ENCODE measurements around the gene TPSD1.

The TPSD1 gene

DNA sequence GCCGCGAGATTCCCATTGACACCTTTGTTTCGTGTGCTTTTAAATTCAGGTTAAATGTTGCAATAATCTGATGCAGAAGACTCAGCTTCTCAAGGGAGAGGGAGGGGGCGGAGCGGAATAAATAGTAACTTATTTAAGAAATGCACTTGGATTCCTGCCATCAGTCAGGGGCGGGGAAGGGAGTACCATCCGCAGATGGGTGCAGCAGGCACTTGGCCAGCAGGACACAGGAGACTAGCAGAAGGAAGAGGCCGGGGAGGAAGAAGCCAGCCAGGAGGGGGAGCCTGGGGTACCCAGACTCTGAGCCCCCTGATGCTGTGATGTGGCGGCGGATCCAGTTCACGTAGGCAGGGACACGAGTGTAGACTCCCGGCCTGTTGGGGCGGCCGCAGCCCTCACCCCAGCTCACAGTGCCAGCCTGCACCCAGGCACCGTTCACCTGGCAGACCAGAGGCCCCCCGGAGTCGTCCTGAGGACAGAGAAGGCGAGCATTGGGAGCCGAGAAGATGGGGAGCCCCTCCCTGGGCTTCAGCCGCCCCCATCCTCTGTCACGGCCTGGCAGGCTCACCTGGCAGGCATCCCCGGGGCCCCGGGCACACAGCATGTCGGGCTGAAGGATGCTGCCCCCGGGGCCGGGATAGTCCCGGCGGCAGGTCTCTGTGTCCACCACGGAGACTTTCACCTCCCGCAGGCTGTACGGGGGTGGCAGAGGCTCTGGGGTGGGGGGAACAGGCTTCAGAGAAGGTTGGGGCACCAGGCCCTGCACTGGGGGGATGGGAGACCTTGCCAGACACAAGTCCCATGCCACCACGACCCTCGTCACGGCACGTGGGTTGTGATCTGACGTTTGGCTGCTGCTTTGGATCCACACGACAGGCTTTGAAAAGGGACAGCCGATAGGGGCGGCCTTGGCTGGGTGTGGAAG is 34.0 kb upstream of the TPSD1 start:
- no peaks in the 10 kb centered on the region for H4K20me1 ChIP-seq (ENCODE audit: low read depth, low read length)
- no peaks in the 10 kb centered on the region for H3K79me2 ChIP-seq (ENCODE audit: insufficient read depth, low read length)
- no peak overlapping the region for H3K4me2 ChIP-seq (ENCODE audit: low read depth, low read length, poor library complexity, severe bottlenecking)
- H3K9me3 ChIP-seq (ENCODE audit: insufficient read depth, low read length): no peaks in the 10 kb centered on the region
- no peak overlapping the region for H3K4me3 ChIP-seq (ENCODE audit: insufficient read depth, low read length, poor library complexity, severe bottlenecking)
- no peak overlapping the region for H3K27ac ChIP-seq (ENCODE audit: low read depth, low read length)
- no peaks in the 10 kb centered on the region for H3K9me2 ChIP-seq (replicated peaks; ENCODE audit: insufficient read depth, low read length)
- no peaks in the 10 kb centered on the region for H3F3A ChIP-seq (ENCODE audit: insufficient read depth)
- no peak overlapping the region for H3K9ac ChIP-seq (ENCODE audit: low read length)
- no peaks in the 10 kb centered on the region for H3K36me3 ChIP-seq (ENCODE audit: low read length)
- no peak for TF ChIP-seq EZH2phosphoT487 (conservative IDR thresholded peaks at IDR 0.05; ENCODE audit: low read length)
- TF ChIP-seq, protein P1, sequence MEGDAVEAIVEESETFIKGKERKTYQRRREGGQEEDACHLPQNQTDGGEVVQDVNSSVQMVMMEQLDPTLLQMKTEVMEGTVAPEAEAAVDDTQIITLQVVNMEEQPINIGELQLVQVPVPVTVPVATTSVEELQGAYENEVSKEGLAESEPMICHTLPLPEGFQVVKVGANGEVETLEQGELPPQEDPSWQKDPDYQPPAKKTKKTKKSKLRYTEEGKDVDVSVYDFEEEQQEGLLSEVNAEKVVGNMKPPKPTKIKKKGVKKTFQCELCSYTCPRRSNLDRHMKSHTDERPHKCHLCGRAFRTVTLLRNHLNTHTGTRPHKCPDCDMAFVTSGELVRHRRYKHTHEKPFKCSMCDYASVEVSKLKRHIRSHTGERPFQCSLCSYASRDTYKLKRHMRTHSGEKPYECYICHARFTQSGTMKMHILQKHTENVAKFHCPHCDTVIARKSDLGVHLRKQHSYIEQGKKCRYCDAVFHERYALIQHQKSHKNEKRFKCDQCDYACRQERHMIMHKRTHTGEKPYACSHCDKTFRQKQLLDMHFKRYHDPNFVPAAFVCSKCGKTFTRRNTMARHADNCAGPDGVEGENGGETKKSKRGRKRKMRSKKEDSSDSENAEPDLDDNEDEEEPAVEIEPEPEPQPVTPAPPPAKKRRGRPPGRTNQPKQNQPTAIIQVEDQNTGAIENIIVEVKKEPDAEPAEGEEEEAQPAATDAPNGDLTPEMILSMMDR (IDR thresholded peaks at IDR 0.05; ENCODE audit: insufficient read depth, low read length, poor library complexity, severe bottlenecking): no peak
- no peak overlapping the region for H2AFZ ChIP-seq (ENCODE audit: low read depth, low read length, severe bottlenecking)
- no peaks in the 10 kb centered on the region for H3K27me3 ChIP-seq (ENCODE audit: low read length)

DNA sequence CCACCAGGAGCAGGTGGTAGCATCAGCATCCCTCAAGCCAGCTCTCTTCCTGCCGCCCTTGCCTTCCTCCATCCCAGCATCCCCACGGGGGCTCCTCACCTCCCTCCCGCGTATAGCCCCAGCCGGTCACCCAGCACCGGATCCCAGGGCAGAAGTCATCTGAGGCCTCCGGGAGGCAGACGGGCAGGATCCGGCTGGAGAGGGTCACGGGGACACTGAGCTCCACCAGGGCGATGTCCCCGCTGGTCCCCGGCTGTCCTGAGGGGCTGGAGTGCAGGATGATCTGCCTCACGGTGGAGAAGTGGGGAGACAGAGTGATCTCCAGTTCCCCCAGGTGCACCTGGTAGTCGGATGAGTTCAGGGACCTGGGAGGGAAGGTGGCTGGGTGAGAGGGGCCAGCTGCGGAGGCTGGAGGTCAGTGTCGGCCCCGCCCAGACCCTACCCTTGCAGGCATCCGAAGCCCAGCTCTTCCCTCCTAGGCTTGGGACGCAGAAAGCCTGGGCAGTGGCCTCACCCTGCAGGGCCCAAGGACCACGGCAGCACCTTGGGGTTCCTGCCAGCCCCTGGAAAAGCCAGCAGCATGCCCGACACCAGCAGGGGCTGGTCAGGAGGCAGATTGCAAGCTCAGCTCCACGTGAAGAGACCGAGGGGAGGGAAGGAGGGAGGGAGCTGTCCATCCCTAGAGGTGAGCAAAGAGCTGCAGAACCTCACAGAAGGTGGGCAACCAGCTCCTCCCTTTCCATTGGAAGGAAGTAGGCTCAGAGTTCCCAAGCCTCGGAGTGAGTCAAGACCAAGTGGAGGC is 33.1 kb upstream of the TPSD1 start:
- H2AFZ ChIP-seq (ENCODE audit: low read depth, low read length, severe bottlenecking): no peak overlapping the region
- H3K9me2 ChIP-seq (replicated peaks; ENCODE audit: insufficient read depth, low read length): no peaks in the 10 kb centered on the region
- no peaks in the 10 kb centered on the region for H3F3A ChIP-seq (ENCODE audit: insufficient read depth)
- TF ChIP-seq, protein P1 (IDR thresholded peaks at IDR 0.05; ENCODE audit: insufficient read depth, low read length, poor library complexity, severe bottlenecking): no peak
- TF ChIP-seq EZH2phosphoT487 (conservative IDR thresholded peaks at IDR 0.05; ENCODE audit: low read length): no peak
- no peaks in the 10 kb centered on the region for H3K79me2 ChIP-seq (ENCODE audit: insufficient read depth, low read length)
- no peak overlapping the region for H3K9ac ChIP-seq (ENCODE audit: low read length)
- H3K4me3 ChIP-seq (ENCODE audit: insufficient read depth, low read length, poor library complexity, severe bottlenecking): no peak overlapping the region
- no peaks in the 10 kb centered on the region for H3K27me3 ChIP-seq (ENCODE audit: low read length)
- no peaks in the 10 kb centered on the region for H4K20me1 ChIP-seq (ENCODE audit: low read depth, low read length)
- H3K27ac ChIP-seq (ENCODE audit: low read depth, low read length): no peak overlapping the region
- no peaks in the 10 kb centered on the region for H3K9me3 ChIP-seq (ENCODE audit: insufficient read depth, low read length)
- H3K36me3 ChIP-seq (ENCODE audit: low read length): no peaks in the 10 kb centered on the region
- no peak overlapping the region for H3K4me2 ChIP-seq (ENCODE audit: low read depth, low read length, poor library complexity, severe bottlenecking)

DNA sequence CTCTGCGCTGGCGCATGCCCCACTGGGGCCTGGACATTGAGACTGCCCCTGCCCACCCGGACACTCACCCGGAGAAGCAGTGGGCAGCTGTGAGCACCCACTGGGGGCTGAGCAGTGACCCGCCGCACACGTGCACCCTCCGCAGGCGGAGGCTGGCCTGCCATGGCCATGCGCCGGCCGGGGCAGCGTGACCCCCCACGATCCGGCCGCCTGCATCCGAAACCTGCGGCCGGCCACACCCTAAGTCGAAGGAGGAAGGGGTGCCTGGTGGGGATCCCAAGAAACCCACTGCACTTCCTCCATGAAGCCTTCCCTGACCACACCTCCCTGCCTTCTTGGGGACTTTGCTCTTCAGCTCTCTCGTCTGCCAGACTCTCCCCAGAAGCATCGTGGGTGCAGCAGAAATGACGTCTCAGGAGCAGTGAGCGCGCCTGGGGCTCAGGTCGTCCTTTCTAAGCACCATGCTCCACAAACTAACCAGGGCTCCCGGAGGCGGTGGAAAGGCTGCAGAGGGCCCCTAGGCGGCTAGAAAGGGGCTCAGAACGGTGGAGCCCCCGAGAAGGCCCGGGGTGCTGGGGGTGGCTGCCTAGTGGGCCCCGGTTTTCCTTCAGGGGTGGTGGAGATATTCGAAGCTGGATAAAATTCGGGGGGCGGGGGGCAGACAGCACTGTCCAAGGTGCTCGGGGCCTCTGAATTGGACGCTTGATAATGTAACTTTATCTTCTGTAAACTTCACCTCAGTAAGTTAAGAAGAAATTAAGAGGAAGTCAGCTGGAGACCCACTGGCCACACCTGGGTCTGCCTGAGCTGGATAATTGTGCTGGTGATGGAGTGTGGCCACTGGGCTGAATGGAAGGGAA is 32.3 kb upstream of the TPSD1 start:
- no peak overlapping the region for H3K4me3 ChIP-seq (ENCODE audit: insufficient read depth, low read length, poor library complexity, severe bottlenecking)
- no peak overlapping the region for H3K4me2 ChIP-seq (ENCODE audit: low read depth, low read length, poor library complexity, severe bottlenecking)
- no peaks in the 10 kb centered on the region for H3K79me2 ChIP-seq (ENCODE audit: insufficient read depth, low read length)
- H3K36me3 ChIP-seq (ENCODE audit: low read length): no peaks in the 10 kb centered on the region
- H3K27ac ChIP-seq (ENCODE audit: low read depth, low read length): no peak overlapping the region
- H4K20me1 ChIP-seq (ENCODE audit: low read depth, low read length): no peaks in the 10 kb centered on the region
- H2AFZ ChIP-seq (ENCODE audit: low read depth, low read length, severe bottlenecking): no peak overlapping the region
- H3K9me3 ChIP-seq (ENCODE audit: insufficient read depth, low read length): no peaks in the 10 kb centered on the region
- no peaks in the 10 kb centered on the region for H3K27me3 ChIP-seq (ENCODE audit: low read length)
- no peaks in the 10 kb centered on the region for H3F3A ChIP-seq (ENCODE audit: insufficient read depth)
- H3K9ac ChIP-seq (ENCODE audit: low read length): no peak overlapping the region
- TF ChIP-seq, protein P1 (IDR thresholded peaks at IDR 0.05; ENCODE audit: insufficient read depth, low read length, poor library complexity, severe bottlenecking): no peak
- no peak for TF ChIP-seq EZH2phosphoT487 (conservative IDR thresholded peaks at IDR 0.05; ENCODE audit: low read length)
- no peaks in the 10 kb centered on the region for H3K9me2 ChIP-seq (replicated peaks; ENCODE audit: insufficient read depth, low read length)

Measured in SU-DHL-6 (cell line).